GM18951 (cell line): Measurements from ENCODE around the gene CASZ1.

Experiments
- POLR2A ChIP-seq: IDR thresholded peaks from 4 replicates; pipeline ENCODE4 v1.6.1; 2011; ENCODE audit warnings: mild to moderate bottlenecking; ENCODE audit not compliant: insufficient read length, insufficient read depth; ENCODE audit errors: extremely low read depth
- in situ Hi-C: fragments of 300-500 bp; cut with MboI; formaldehyde crosslinking; loops from one replicate; pipeline ENCODE4 v1.12.0; 2022; ENCODE audit warnings: low sequenced_read_pairs, mixed read lengths, inconsistent platforms; ENCODE audit not compliant: unreplicated experiment

Gene CASZ1

GRCh38 chr1:10802944-10803715, 6.7 kb upstream of the CASZ1 start:
- in situ Hi-C loops, result no loop called here
- TF ChIP-seq POLR2A, result no peak

GRCh38 chr1:10800778-10801177, 4.3 kb upstream of the CASZ1 start:
- in situ Hi-C loops, result no loop called here
- TF ChIP-seq POLR2A, result no peak

- TF ChIP-seq POLR2A, result no peak
- in situ Hi-C loops, result no loop called here
Measured at GRCh38 chr1:10799726-10800125, 3.3 kb upstream of the CASZ1 start.

- no peak for TF ChIP-seq POLR2A
- in situ Hi-C loops, result no loop called here
Measured at GRCh38 chr1:10795276-10796021, 997 bp downstream of the CASZ1 start.

- TF ChIP-seq POLR2A, result no peak
- in situ Hi-C loops, result no loop called here
Measured at GRCh38 chr1:10794724-10795275, 1.6 kb downstream of the CASZ1 start.

GRCh38 chr1:10793129-10793651, 3.3 kb downstream of the CASZ1 start:
- in situ Hi-C loops, result no loop called here
- no peak for TF ChIP-seq POLR2A

GRCh38 chr1:10791105-10791951, 5.1 kb downstream of the CASZ1 start:
- in situ Hi-C loops, result no loop called here
- TF ChIP-seq POLR2A, result no peak

GRCh38 chr1:10789803-10790702, 6.4 kb downstream of the CASZ1 start:
- in situ Hi-C loops, result no loop called here
- no peak for TF ChIP-seq POLR2A

- in situ Hi-C loops, result no loop called here
- no peak for TF ChIP-seq POLR2A
Measured at GRCh38 chr1:10789047-10789791, 7.2 kb downstream of the CASZ1 start.

- TF ChIP-seq POLR2A, result no peak
- in situ Hi-C loops, result no loop called here
Measured at GRCh38 chr1:10788592-10789006, 7.8 kb downstream of the CASZ1 start.

GRCh38 chr1:10787286-10787685, 9.2 kb downstream of the CASZ1 start:
- TF ChIP-seq POLR2A, result no peak
- in situ Hi-C loops, result no loop called here
